Activated T-helper 1 cell treated with anti-CD3 and anti-CD28 coated beads, Interleukin-12 subunit alpha, Interleukin-12 subunit beta, Interleukin-2, Interleukin-4 antibody, amounts not matched to agents 30 ng/mL and 10 ng/mL and 1 ng/mL, durations not matched to agents 14 hours and 24 hours and 36 hours (primary cell): ENCODE results near the gene PPM1J. TPM values are rescaled to one million over a fixed set of nuclear protein-coding genes. Genes with fewer than 3 reads are reported as not detected.

Experiments used
- DNase-seq: peaks from one replicate; pipeline ENCODE4 v3.0.0; 2021; ENCODE audit warnings: low spot score
- H3K27ac Mint-ChIP-seq: one replicate; pipeline ENCODE4 v1.8.0; 2021; ENCODE audit warnings: mild to moderate bottlenecking, mixed read lengths
- H3K27me3 Mint-ChIP-seq: one replicate; pipeline ENCODE4 v1.8.0; 2022; ENCODE audit warnings: mild to moderate bottlenecking, moderate library complexity, mixed read lengths; ENCODE audit not compliant: insufficient read depth
- H3K36me3 Mint-ChIP-seq: one replicate; pipeline ENCODE4 v1.8.0; 2021; ENCODE audit warnings: low read depth, mixed read lengths
- H3K4me1 Mint-ChIP-seq: one replicate; pipeline ENCODE4 v1.8.0; 2021; ENCODE audit warnings: low read depth, mixed read lengths
- H3K4me3 Mint-ChIP-seq: one replicate; pipeline ENCODE4 v1.8.0; 2021; ENCODE audit warnings: mild to moderate bottlenecking, moderate library complexity, mixed read lengths
- H3K9me3 Mint-ChIP-seq: one replicate; pipeline ENCODE4 v1.8.0; 2021; ENCODE audit warnings: mixed read lengths
- intact Hi-C: fragments of 100-400 bp; cut with micrococcal nuclease; formaldehyde crosslinking; loops from one replicate; pipeline ENCODE4 v1.15.1; 2024
- total RNA-seq: library from RNA; stranded (reverse); gene quantifications from 2 replicates; pipeline ENCODE4 v1.2.3, GENCODE V29; 2022

The PPM1J gene
- total RNA-seq, 1 donor from 2014 or later, result 0.60 TPM

- H3K36me3 Mint-ChIP-seq, result peaks cover 1% of the 10 kb centered on the region
- H3K27me3 Mint-ChIP-seq, result peaks cover 34% of the 10 kb centered on the region
- H3K4me3 Mint-ChIP-seq, result no peak overlapping the region
- no peak overlapping the region for H3K27ac Mint-ChIP-seq
- intact Hi-C loops, result loop anchor here (2.0 to 5.0 kb wide), 6 partner anchors 355 to 1630 kb away; partner anchors contain the start of genes LRIG2, MAGI3 and RSBN1
- no peaks in the 10 kb centered on the region for H3K9me3 Mint-ChIP-seq
- peaks cover 41% of the 10 kb centered on the region for H3K4me1 Mint-ChIP-seq
- no peak for DNase-seq
Measured at GRCh38 chr1:112717263-112717873, 2.2 kb upstream of the PPM1J start.

DNA sequence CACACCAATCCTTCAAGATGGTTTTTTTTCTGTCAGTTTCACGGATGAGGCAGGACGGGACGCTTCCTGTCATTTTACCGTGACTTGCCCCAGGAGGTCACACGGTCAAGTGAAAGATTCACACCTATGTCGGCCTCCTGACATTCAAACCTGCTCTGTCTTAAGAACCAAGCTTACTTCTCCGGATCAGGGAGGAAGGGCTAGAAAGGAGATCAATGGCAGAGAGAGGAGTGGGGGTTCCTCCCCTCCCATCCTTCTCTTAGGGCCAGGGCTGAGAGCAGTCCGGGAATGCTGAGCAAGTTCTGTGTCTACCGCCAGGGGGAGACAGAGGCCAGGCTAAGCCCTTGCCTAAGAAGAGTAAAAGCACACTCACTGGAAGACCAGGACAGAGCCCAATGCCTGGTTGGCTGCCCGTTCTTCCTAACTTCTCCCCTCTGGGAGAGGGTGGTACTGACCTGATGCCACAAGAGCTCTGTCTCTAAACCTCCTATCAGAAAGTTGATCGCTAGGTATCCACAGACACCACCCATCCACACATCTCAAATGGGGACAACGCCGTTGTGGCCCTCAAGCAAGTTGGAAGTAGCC is 1.1 kb upstream of the PPM1J start:
- DNase-seq, result peak; percentile 72
- Mint-ChIP-seq H3K4me1 (peaks cover 41% of the 10 kb centered on the region), H3K36me3 (peaks cover 1% of the 10 kb centered on the region), H3K27me3 (peaks cover 30% of the 10 kb centered on the region), H3K4me3 (peak overlapping the region; percentile 86), H3K27ac (no peak overlapping the region), H3K9me3 (no peaks in the 10 kb centered on the region)
- intact Hi-C loops, result loop anchor here (1.0 to 5.0 kb wide), 7 partner anchors 88 to 1631 kb away; partner anchors contain the start of genes LRIG2, MAGI3 and RSBN1

DNA sequence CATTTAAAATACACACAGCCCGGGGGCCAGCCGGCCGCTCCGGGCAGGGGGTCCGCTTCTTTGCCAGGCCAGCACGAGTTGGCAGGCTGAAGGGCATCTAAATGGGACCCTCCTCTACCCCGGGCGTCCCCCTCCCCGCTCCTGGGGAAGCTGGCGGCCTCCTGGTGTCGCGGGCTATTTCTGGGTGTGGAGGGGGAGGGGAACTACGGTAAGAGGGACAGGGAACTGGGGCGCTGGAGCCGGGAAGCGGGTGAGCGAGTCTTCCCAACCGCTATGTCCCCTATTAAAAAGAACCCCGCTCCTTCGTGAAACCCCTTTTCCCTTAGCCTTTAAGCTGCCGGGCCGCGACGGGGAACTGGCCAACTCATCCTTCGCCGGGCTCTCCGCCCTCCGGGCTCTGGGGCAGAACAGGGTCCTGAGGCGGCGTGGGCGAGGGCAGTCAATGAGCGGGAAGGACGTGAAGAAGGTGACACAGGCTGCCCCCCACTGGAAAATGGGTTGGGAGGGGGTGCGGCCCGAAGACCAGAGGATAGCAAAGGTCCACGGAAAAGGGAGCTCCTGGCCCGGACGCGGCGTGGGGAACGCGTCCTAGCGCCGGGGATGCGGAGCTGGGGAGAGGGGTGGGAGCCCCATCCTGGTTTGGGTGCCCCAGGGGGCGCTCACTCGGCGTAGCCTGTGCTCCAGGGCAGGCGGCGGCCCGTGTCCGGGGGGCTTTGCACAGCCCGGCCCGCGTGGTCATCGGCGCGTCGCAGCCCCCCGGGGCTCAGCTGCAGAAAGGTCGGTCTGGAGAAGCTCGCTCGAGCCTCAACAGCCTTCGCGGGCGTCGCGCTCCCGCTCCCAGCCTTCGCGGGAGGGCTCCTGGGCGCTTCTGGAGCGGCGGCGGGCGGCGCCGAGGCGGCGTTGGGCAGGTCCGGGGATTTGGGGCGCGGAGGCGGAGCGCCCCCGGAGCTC is 544 bp downstream of the PPM1J start:
- Mint-ChIP-seq H3K36me3 (peaks cover 1% of the 10 kb centered on the region), H3K27me3 (peaks cover 30% of the 10 kb centered on the region), H3K4me1 (peaks cover 45% of the 10 kb centered on the region), H3K9me3 (no peaks in the 10 kb centered on the region), H3K27ac (no peak overlapping the region), H3K4me3 (peak overlapping the region; percentile 84)
- intact Hi-C loops, result loop anchor here (1.0 to 5.0 kb wide), 7 partner anchors 7 to 1633 kb away; partner anchors contain the start of genes CAPZA1, RHOC, RSBN1 and ST7L
- no peak for DNase-seq

- no peak for DNase-seq
- Mint-ChIP-seq H3K4me1 (peaks cover 50% of the 10 kb centered on the region), H3K4me3 (peak overlapping the region; percentile 84), H3K9me3 (no peaks in the 10 kb centered on the region), H3K36me3 (peaks cover 1% of the 10 kb centered on the region), H3K27me3 (peaks cover 29% of the 10 kb centered on the region), H3K27ac (no peak overlapping the region)
- intact Hi-C loops, result loop anchor here (2.0 kb wide), 1 partner anchor 13 kb away; no protein-coding TSS in a partner anchor
Measured at GRCh38 chr1:112713466-112714312, 1.4 kb downstream of the PPM1J start.

- intact Hi-C loops, result no loop called here
- Mint-ChIP-seq H3K27ac (no peak overlapping the region), H3K27me3 (peaks cover 36% of the 10 kb centered on the region), H3K4me1 (peaks cover 42% of the 10 kb centered on the region), H3K4me3 (no peak overlapping the region), H3K9me3 (no peaks in the 10 kb centered on the region), H3K36me3 (peaks cover 1% of the 10 kb centered on the region)
- no peak for DNase-seq
Measured at GRCh38 chr1:112712701-112713128, 2.4 kb downstream of the PPM1J start.

DNA sequence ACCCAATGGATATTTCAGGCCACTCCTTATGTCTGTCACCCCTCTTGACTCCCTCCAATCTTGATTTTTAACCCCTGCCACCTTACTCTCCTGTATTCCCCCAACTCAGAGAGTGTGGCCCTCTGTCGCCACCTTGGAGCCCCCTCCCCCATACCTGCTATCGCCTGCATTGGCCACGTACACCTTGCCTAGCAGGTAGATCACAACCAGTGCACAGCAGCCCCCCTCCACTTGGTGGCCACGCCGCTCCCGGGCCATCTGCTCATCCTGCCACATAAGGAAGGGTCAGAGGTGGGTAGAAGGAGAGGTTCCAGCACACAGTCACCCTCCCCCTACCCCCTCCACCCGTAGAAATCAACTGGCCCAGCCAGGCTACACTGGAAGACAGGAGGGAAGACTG is 2.9 kb downstream of the PPM1J start:
- Mint-ChIP-seq H3K4me1 (peaks cover 41% of the 10 kb centered on the region), H3K27ac (no peak overlapping the region), H3K27me3 (peaks cover 34% of the 10 kb centered on the region), H3K4me3 (no peak overlapping the region), H3K9me3 (no peaks in the 10 kb centered on the region), H3K36me3 (peaks cover 1% of the 10 kb centered on the region)
- no peak for DNase-seq
- intact Hi-C loops, result no loop called here

GRCh38 chr1:112711670-112712069 is 3.5 kb downstream of the PPM1J start:
- Mint-ChIP-seq H3K27ac (no peak overlapping the region), H3K36me3 (peaks cover 1% of the 10 kb centered on the region), H3K4me1 (peaks cover 35% of the 10 kb centered on the region), H3K9me3 (no peaks in the 10 kb centered on the region), H3K27me3 (peaks cover 34% of the 10 kb centered on the region), H3K4me3 (no peak overlapping the region)
- no peak for DNase-seq
- intact Hi-C loops, result no loop called here

DNA sequence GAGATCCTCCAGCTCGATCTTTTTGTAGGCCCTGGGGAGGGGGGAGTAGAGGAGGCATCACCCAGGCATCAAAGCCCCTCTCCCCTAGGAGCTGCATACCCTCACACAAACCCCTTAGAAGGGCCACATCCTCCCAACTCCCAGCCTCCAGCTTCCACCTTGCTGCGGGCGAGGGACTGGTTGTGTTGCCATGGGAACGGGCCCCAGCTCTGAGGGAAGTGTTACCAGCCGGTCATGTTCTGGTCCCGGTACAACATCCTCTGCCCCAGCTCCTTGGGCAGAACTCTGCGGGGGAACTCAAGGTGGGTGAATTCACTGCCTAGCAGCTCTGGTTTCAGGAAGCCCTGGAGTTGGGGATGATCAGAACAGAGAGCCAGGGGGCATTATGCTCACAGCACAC is 4.1 kb downstream of the PPM1J start:
- H3K4me1 Mint-ChIP-seq, result peaks cover 29% of the 10 kb centered on the region
- no peak overlapping the region for H3K27ac Mint-ChIP-seq
- intact Hi-C loops, result no loop called here
- no peak overlapping the region for H3K4me3 Mint-ChIP-seq
- peaks cover 1% of the 10 kb centered on the region for H3K36me3 Mint-ChIP-seq
- H3K27me3 Mint-ChIP-seq, result peaks cover 34% of the 10 kb centered on the region
- DNase-seq, result no peak
- H3K9me3 Mint-ChIP-seq, result no peaks in the 10 kb centered on the region

GRCh38 chr1:112710586-112710985 is 4.5 kb downstream of the PPM1J start:
- no peak for DNase-seq
- Mint-ChIP-seq H3K27me3 (peaks cover 34% of the 10 kb centered on the region), H3K4me1 (peaks cover 29% of the 10 kb centered on the region), H3K36me3 (peaks cover 1% of the 10 kb centered on the region), H3K4me3 (no peak overlapping the region), H3K9me3 (no peaks in the 10 kb centered on the region), H3K27ac (no peak overlapping the region)
- intact Hi-C loops, result no loop called here

DNA sequence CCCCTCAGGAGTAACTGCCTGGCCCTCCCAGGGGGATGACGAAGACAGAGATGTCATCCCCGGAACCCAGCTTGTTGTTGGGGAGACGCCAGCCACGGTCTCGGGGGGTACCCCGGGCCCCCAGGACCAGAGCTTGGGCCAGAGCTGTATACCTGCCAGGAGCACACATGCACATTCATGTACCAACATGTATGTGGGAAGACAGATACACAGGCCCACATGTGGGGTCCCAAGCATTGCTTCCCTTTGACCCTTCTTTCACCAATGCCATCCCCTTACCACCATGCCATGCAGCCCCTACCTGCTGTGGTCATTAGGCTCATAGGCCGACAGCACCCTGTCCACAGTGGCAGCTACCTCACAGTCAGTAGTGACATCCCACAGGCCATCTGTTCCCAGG is 5.0 kb downstream of the PPM1J start:
- intact Hi-C loops, result no loop called here
- no peak for DNase-seq
- peaks cover 32% of the 10 kb centered on the region for H3K4me1 Mint-ChIP-seq
- peaks cover 32% of the 10 kb centered on the region for H3K27me3 Mint-ChIP-seq
- peaks cover 1% of the 10 kb centered on the region for H3K36me3 Mint-ChIP-seq
- no peak overlapping the region for H3K27ac Mint-ChIP-seq
- H3K4me3 Mint-ChIP-seq, result no peak overlapping the region
- no peaks in the 10 kb centered on the region for H3K9me3 Mint-ChIP-seq

DNA sequence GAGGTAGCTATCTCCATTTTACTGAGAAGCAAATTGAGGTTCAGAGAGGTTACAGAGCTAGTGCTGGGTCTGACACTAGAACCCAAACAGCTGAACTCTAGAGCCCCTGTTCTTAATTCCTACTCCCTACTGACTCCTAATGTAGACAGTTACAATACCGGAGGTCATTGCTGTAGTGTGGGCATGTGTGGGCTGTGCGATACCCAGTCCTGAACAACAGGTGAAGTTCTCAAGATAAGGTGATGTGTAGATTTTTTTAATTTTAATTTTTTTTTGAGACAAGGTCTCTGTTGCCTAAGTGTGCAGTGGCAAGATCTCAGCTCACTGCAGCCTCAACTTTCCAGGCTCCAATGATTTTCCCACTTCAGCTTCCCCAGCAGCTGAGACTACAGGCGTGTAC is 6.6 kb downstream of the PPM1J start:
- Mint-ChIP-seq H3K36me3 (no peaks in the 10 kb centered on the region), H3K27ac (no peak overlapping the region), H3K4me1 (peaks cover 43% of the 10 kb centered on the region), H3K9me3 (no peaks in the 10 kb centered on the region), H3K27me3 (peaks cover 20% of the 10 kb centered on the region), H3K4me3 (peak overlapping the region; percentile 84)
- DNase-seq, result no peak
- intact Hi-C loops, result loop anchor here (10.0 kb wide), 1 partner anchor 1226 kb away; no protein-coding TSS in a partner anchor

GRCh38 chr1:112708002-112708448 is 7.1 kb downstream of the PPM1J start:
- Mint-ChIP-seq H3K36me3 (peaks cover 3% of the 10 kb centered on the region), H3K27me3 (peaks cover 16% of the 10 kb centered on the region), H3K9me3 (no peaks in the 10 kb centered on the region), H3K27ac (no peak overlapping the region), H3K4me1 (peaks cover 46% of the 10 kb centered on the region), H3K4me3 (peak overlapping the region; percentile 84)
- intact Hi-C loops, result loop anchor here (10.0 kb wide), 1 partner anchor 1227 kb away; no protein-coding TSS in a partner anchor
- no peak for DNase-seq
